HEK293 (cell line): ENCODE measurements around the gene CD8A.

Experiments
- CTCF ChIA-PET: fragments of 350-600 bp; formaldehyde crosslinking; extraction: SDS; loops from one replicate; lab custom pipeline; 2021; ENCODE audit warnings: antibody characterized with exemption; lab: Yijun Ruan, JAX
- POLR2A ChIA-PET: fragments of 300-600 bp; formaldehyde crosslinking; extraction: SDS; loops from one replicate; lab custom pipeline; 2020; ENCODE audit warnings: antibody characterized with exemption, inconsistent platforms; lab: Yijun Ruan, JAX
- H3K27ac ChIP-seq: fragments of 200-500 bp; sonication (Bioruptor generic); 2 replicates; pipeline ENCODE4 v1.5.1; 2014; ENCODE audit warnings: low read depth, low read length, control low read depth, inconsistent platforms; ENCODE audit errors: extremely low read depth
- H3K36me3 ChIP-seq, 2 experiments: fragments of 200-500 bp in 1 of 2; sonication (Bioruptor generic) in 1 of 2; 1 replicate in 1 of 2; 2 replicates in 1 of 2; pipeline ENCODE4 v1.5.1; 2014 to 2017; ENCODE audit warnings: inconsistent platforms in 2 of 2, low read length in 2 of 2; ENCODE audit not compliant: control insufficient read depth in 2 of 2, insufficient read depth in 1 of 2
- H3K4me1 ChIP-seq: fragments of 200-500 bp; sonication (Bioruptor generic); 2 replicates; pipeline ENCODE4 v1.5.1; 2014; ENCODE audit warnings: mild to moderate bottlenecking, low read length, inconsistent platforms; ENCODE audit not compliant: control insufficient read depth, insufficient read depth
- H3K4me3 ChIP-seq: 2 replicates; pipeline ENCODE4 v1.5.1; 2011; ENCODE audit warnings: low read depth, mild to moderate bottlenecking, control low read depth, low read length, moderate library complexity
- H3K9me3 ChIP-seq: fragments of 200-500 bp; sonication (Bioruptor generic); 2 replicates; pipeline ENCODE4 v1.5.1; 2014; ENCODE audit warnings: low read depth, low read length, inconsistent platforms; ENCODE audit not compliant: control insufficient read depth, insufficient read depth
- CTCF ChIP-seq: fragments of 450-650 bp; formaldehyde crosslinking; IDR thresholded peaks from 2 replicates; pipeline ENCODE4 v1.5.1; 2016; ENCODE audit warnings: missing biosample characterization, missing genetic modification characterization
- EGR2 ChIP-seq: fragments of 450-650 bp; formaldehyde crosslinking; IDR thresholded peaks from 2 replicates; pipeline ENCODE4 v1.5.1; 2016; ENCODE audit warnings: low read depth, missing biosample characterization, missing genetic modification characterization
- KLF8 ChIP-seq: fragments of 450-650 bp; formaldehyde crosslinking; IDR thresholded peaks from 2 replicates; pipeline ENCODE4 v1.5.1; 2016; ENCODE audit warnings: missing biosample characterization, missing genetic modification characterization
- OSR2 ChIP-seq: fragments of 450-650 bp; formaldehyde crosslinking; IDR thresholded peaks from 2 replicates; pipeline ENCODE4 v1.5.1; 2016; ENCODE audit warnings: missing biosample characterization, missing genetic modification characterization
- SALL2 ChIP-seq: fragments of 450-650 bp; formaldehyde crosslinking; IDR thresholded peaks from 2 replicates; pipeline ENCODE4 v1.5.0; 2017; ENCODE audit warnings: missing biosample characterization, mild to moderate bottlenecking, missing genetic modification characterization, borderline replicate concordance
- SP3 ChIP-seq: fragments of 450-650 bp; formaldehyde crosslinking; IDR thresholded peaks from 2 replicates; pipeline ENCODE4 v1.5.1; 2016; ENCODE audit warnings: missing biosample characterization, missing genetic modification characterization
- TRIM28 ChIP-seq: IDR thresholded peaks from 2 replicates; pipeline ENCODE4 v1.6.1; 2011; ENCODE audit warnings: low read length, control low read depth, borderline replicate concordance
- WT1 ChIP-seq: fragments of 450-650 bp; formaldehyde crosslinking; IDR thresholded peaks from 2 replicates; pipeline ENCODE4 v1.5.1; 2016; ENCODE audit warnings: missing biosample characterization, missing genetic modification characterization
- YY1 ChIP-seq: fragments of 450-650 bp; formaldehyde crosslinking; IDR thresholded peaks from 2 replicates; pipeline ENCODE4 v1.5.1; 2018; ENCODE audit warnings: missing biosample characterization, missing genetic modification characterization
- ZIC2 ChIP-seq: fragments of 450-650 bp; formaldehyde crosslinking; IDR thresholded peaks from 2 replicates; pipeline ENCODE4 v1.5.1; 2016; ENCODE audit warnings: missing biosample characterization, missing genetic modification characterization
- ZNF211 ChIP-seq: fragments of 450-650 bp; formaldehyde crosslinking; IDR thresholded peaks from 2 replicates; pipeline ENCODE4 v1.5.1; 2016; ENCODE audit warnings: low read depth, missing biosample characterization, missing genetic modification characterization
- ZNF221 ChIP-seq: fragments of 450-650 bp; formaldehyde crosslinking; IDR thresholded peaks from 2 replicates; pipeline ENCODE4 v1.5.1; 2017; ENCODE audit warnings: missing biosample characterization, missing genetic modification characterization, borderline replicate concordance
- ZNF223 ChIP-seq: fragments of 450-650 bp; formaldehyde crosslinking; IDR thresholded peaks from 2 replicates; pipeline ENCODE4 v1.5.1; 2016; ENCODE audit warnings: missing biosample characterization, missing genetic modification characterization
- ZNF23 ChIP-seq: fragments of 450-650 bp; formaldehyde crosslinking; IDR thresholded peaks from 2 replicates; pipeline ENCODE4 v1.5.1; 2016; ENCODE audit warnings: missing biosample characterization, missing genetic modification characterization, borderline replicate concordance
- ZNF266 ChIP-seq: fragments of 450-650 bp; formaldehyde crosslinking; IDR thresholded peaks from 2 replicates; pipeline ENCODE4 v1.5.1; 2016; ENCODE audit warnings: missing biosample characterization, missing genetic modification characterization, low read depth
- ZNF416 ChIP-seq: fragments of 450-650 bp; formaldehyde crosslinking; IDR thresholded peaks from 2 replicates; pipeline ENCODE4 v1.5.1; 2016; ENCODE audit warnings: missing biosample characterization, missing genetic modification characterization
- ZNF433 ChIP-seq: fragments of 450-650 bp; formaldehyde crosslinking; IDR thresholded peaks from 2 replicates; pipeline ENCODE4 v1.5.1; 2016; ENCODE audit warnings: missing biosample characterization, missing genetic modification characterization, low read depth
- ZNF623 ChIP-seq: fragments of 450-650 bp; formaldehyde crosslinking; IDR thresholded peaks from 2 replicates; pipeline ENCODE4 v1.5.1; 2016; ENCODE audit warnings: missing biosample characterization, missing genetic modification characterization
- ZNF792 ChIP-seq: fragments of 450-650 bp; formaldehyde crosslinking; IDR thresholded peaks from 2 replicates; pipeline ENCODE4 v1.5.1; 2016; ENCODE audit warnings: missing biosample characterization, missing genetic modification characterization
- ZSCAN18 ChIP-seq: fragments of 450-650 bp; formaldehyde crosslinking; IDR thresholded peaks from 2 replicates; pipeline ENCODE4 v1.5.1; 2016; ENCODE audit warnings: missing biosample characterization, missing genetic modification characterization
- ZSCAN23 ChIP-seq: fragments of 450-650 bp; formaldehyde crosslinking; IDR thresholded peaks from 2 replicates; pipeline ENCODE4 v1.5.1; 2016; ENCODE audit warnings: missing biosample characterization, missing genetic modification characterization
- TF ChIP-seq, protein P1 (sequence below): fragments of 450-650 bp; formaldehyde crosslinking; IDR thresholded peaks from 2 replicates; pipeline ENCODE4 v1.5.1; 2016; ENCODE audit warnings: missing biosample characterization, missing genetic modification characterization
- TF ChIP-seq, protein P2 (sequence below): fragments of 450-650 bp; formaldehyde crosslinking; IDR thresholded peaks from 2 replicates; pipeline ENCODE4 v1.5.1; 2016; ENCODE audit warnings: missing biosample characterization, missing genetic modification characterization, borderline replicate concordance

Gene CD8A

DNA sequence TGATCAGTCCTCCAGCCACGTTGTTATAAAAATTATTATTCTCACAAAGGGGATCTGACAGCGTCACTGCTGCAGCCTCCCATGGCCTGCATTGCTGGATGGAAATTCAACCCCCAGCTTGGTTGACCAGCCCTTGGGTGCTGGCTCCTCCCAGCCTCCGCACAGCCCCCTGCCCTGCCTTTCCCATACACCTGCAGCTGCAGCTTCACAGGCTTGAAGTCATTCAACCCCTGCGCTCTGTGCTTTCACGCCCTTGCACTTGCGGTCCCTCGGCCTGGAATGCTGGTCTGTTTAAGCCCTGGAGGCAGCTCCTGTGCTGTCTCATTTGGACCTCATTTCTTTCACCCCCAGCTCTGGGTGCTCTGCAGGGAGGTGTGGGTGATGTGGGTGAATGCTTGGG, 860 bp upstream of the CD8A start (continued):
- no peak for TF ChIP-seq ZSCAN18
- TF ChIP-seq SP3 (tag by site-specific recombination) = no peak
- TF ChIP-seq, all 188 proteins: peak for 0

GRCh38 chr2:86790134-86790675, 508 bp downstream of the CD8A start:
- Histone ChIP-seq H3K4me1 (no peaks in the 10 kb centered on the region), H3K36me3 (no peaks in the 10 kb centered on the region), H3K9me3 (no peaks in the 10 kb centered on the region), H3K27ac (no peak overlapping the region), H3K4me3 (no peak overlapping the region)
- TF ChIP-seq CTCF (tag by site-specific recombination) (no peak), ZNF211 (tag by site-specific recombination) (no peak), ZNF416 (no peak), ZSCAN23 (tag by site-specific recombination) (no peak), ZNF792 (tag by site-specific recombination) (no peak), OSR2 (tag by site-specific recombination) (no peak), WT1 (tag by site-specific recombination) (no peak), ZNF266 (tag by site-specific recombination) (no peak), ZNF23 (no peak)
- ChIA-PET CTCF (interaction anchor here (0.6 kb wide), 1 partner anchor 29 kb away, joined by 3 read pairs; no protein-coding TSS in a partner anchor), POLR2A (no interaction called here)

GRCh38 chr2:86789687-86790133, 1.0 kb downstream of the CD8A start:
- Histone ChIP-seq H3K36me3 (no peaks in the 10 kb centered on the region), H3K27ac (no peak overlapping the region), H3K4me3 (no peak overlapping the region), H3K9me3 (no peaks in the 10 kb centered on the region), H3K4me1 (no peaks in the 10 kb centered on the region)
- POLR2A ChIA-PET = no interaction called here
- CTCF ChIA-PET = no interaction called here
- no peak for TF ChIP-seq ZNF623
- TF ChIP-seq, protein P1, sequence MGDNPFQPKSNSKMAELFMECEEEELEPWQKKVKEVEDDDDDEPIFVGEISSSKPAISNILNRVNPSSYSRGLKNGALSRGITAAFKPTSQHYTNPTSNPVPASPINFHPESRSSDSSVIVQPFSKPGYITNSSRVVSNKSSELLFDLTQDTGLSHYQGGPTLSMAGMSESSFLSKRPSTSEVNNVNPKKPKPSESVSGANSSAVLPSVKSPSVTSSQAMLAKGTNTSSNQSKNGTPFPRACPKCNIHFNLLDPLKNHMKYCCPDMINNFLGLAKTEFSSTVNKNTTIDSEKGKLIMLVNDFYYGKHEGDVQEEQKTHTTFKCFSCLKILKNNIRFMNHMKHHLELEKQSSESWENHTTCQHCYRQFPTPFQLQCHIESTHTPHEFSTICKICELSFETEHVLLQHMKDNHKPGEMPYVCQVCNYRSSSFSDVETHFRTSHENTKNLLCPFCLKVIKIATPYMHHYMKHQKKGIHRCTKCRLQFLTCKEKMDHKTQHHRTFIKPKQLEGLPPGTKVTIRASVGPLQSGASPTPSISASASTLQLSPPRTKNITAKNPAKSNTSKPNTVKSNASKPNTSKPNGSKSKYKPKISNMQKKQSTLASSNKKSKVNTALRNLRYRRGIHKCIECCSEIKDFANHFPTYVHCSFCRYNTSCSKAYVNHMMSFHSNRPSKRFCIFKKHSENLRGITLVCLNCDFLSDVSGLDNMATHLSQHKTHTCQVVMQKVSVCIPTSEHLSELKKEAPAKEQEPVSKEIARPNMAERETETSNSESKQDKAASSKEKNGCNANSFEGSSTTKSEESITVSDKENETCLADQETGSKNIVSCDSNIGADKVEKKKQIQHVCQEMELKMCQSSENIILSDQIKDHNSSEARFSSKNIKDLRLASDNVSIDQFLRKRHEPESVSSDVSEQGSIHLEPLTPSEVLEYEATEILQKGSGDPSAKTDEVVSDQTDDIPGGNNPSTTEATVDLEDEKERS (tag by site-specific recombination) = no peak
- TF ChIP-seq SALL2 (tag by site-specific recombination) = no peak
- no peak for TF ChIP-seq TRIM28
- TF ChIP-seq ZNF223 (tag by site-specific recombination) = no peak
- TF ChIP-seq KLF8 (tag by site-specific recombination) = no peak
- TF ChIP-seq, protein P2, sequence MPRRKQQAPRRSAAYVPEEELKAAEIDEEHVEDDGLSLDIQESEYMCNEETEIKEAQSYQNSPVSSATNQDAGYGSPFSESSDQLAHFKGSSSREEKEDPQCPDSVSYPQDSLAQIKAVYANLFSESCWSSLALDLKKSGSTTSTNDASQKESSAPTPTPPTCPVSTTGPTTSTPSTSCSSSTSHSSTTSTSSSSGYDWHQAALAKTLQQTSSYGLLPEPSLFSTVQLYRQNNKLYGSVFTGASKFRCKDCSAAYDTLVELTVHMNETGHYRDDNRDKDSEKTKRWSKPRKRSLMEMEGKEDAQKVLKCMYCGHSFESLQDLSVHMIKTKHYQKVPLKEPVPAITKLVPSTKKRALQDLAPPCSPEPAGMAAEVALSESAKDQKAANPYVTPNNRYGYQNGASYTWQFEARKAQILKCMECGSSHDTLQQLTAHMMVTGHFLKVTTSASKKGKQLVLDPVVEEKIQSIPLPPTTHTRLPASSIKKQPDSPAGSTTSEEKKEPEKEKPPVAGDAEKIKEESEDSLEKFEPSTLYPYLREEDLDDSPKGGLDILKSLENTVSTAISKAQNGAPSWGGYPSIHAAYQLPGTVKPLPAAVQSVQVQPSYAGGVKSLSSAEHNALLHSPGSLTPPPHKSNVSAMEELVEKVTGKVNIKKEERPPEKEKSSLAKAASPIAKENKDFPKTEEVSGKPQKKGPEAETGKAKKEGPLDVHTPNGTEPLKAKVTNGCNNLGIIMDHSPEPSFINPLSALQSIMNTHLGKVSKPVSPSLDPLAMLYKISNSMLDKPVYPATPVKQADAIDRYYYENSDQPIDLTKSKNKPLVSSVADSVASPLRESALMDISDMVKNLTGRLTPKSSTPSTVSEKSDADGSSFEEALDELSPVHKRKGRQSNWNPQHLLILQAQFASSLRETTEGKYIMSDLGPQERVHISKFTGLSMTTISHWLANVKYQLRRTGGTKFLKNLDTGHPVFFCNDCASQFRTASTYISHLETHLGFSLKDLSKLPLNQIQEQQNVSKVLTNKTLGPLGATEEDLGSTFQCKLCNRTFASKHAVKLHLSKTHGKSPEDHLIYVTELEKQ = no peak
- TF ChIP-seq YY1 = no peak
- no peak for TF ChIP-seq ZNF433 (tag by site-specific recombination)
- TF ChIP-seq ZIC2 = no peak
- no peak for TF ChIP-seq EGR2 (tag by site-specific recombination)
- TF ChIP-seq ZNF221 (tag by site-specific recombination) = no peak
